ENCODE measurements around the gene KLKB1. TPM values are rescaled to one million over a fixed set of nuclear protein-coding genes. Genes with fewer than 3 reads are reported as not detected.

The KLKB1 gene
- total RNA-seq, 1 donor, result not detected

DNA sequence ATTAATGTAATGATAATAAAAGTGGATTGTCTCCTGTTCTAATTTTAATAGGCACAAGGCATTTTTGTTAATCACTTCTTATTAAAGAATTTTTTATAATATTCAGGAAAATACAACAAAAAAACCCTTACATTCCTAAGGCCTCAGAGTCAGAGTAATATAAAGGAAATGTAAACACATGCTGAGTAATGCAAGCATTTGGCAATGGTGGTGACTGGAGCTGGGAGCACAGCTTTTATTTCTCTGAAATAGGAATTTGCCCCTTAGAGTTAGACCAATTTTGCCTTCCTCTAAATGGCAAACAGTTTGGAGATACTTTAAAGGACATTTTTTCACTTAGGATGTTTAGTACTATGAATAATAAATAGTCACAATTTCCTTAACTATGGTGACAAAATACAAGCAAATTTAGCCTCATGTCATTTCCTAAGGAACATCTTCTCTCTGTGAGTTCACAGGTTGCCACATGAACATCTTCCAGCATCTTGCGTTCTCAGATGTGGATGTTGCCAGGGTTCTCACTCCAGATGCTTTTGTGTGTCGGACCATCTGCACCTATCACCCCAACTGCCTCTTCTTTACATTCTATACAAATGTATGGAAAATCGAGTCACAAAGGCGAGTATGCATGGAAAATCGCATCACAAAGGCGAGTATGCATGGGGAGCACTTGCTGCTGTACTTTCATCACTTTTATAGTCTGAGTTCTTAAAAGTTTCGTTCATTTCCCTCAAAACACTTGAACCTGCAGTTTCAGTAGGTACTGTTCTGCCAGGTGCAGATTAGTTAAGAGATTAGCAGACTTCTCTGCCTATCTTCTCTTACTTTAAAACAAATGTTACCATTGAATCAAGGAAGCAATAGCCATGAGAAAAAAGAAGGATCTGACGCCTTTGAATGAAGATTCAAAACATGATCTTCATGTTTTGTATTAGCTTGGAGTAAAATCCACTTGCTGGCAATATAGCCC is 22.8 kb downstream of the KLKB1 start:
- H3K4me3 ChIP-seq (ENCODE audit: low read depth, low read length), result no peak overlapping the region
- DNase-seq (ENCODE audit: low read depth), result peak; percentile 23
- TF ChIP-seq, protein P1, sequence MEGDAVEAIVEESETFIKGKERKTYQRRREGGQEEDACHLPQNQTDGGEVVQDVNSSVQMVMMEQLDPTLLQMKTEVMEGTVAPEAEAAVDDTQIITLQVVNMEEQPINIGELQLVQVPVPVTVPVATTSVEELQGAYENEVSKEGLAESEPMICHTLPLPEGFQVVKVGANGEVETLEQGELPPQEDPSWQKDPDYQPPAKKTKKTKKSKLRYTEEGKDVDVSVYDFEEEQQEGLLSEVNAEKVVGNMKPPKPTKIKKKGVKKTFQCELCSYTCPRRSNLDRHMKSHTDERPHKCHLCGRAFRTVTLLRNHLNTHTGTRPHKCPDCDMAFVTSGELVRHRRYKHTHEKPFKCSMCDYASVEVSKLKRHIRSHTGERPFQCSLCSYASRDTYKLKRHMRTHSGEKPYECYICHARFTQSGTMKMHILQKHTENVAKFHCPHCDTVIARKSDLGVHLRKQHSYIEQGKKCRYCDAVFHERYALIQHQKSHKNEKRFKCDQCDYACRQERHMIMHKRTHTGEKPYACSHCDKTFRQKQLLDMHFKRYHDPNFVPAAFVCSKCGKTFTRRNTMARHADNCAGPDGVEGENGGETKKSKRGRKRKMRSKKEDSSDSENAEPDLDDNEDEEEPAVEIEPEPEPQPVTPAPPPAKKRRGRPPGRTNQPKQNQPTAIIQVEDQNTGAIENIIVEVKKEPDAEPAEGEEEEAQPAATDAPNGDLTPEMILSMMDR (IDR thresholded peaks at IDR 0.05; ENCODE audit: insufficient read depth, low read depth, low read length), result no peak

DNA sequence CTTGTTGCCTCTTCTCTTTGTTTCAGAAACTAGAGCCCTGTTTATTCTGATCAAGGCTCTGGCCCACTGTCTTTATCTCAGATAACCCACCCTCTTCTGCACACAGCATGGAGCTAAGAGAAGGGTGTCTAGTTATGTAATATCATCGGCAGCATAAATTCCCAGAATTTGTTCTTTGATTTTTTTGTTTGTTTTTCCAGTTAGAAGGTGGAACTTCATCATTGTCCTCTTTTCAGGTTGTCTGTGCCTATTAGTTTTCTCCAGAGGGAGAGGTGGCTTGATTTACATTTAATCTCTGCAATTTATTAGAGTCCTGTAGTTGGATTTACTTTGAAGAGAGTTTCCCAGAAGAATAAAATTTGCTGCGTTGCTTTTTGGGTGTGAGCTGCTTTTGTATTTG is 23.5 kb downstream of the KLKB1 start:
- TF ChIP-seq, protein P1 (IDR thresholded peaks at IDR 0.05; ENCODE audit: insufficient read depth, low read depth, low read length), result no peak
- H3K4me3 ChIP-seq (ENCODE audit: low read depth, low read length), result no peak overlapping the region

DNA sequence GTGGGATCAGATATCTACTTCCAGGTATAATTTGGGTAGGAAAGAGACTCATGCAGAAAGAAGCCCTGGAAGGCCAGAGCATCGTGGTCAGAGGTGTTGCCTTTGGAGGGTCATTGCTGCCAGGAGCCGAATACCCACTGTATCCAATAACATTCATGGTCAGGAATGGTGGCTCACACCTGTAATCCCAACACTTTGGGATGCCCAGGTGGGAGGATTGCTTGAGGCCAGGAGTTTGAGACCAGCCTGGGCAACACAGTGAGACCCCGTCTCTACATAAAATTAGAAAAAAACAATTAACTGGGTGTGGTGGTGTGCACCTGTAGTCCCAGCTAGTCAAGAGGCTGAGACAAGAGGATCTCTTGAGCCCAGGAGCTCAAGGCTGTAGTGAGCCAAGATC is 27.8 kb downstream of the KLKB1 start:
- no peak for DNase-seq (ENCODE audit: low read depth)
- H3K4me3 ChIP-seq (ENCODE audit: low read depth, low read length), result no peak overlapping the region
- TF ChIP-seq, protein P1 (IDR thresholded peaks at IDR 0.05; ENCODE audit: insufficient read depth, low read depth, low read length), result no peak

More for the DNA sequence above, 23.5 kb downstream of the KLKB1 start:
- DNase-seq (ENCODE audit: low read depth), result no peak

DNA sequence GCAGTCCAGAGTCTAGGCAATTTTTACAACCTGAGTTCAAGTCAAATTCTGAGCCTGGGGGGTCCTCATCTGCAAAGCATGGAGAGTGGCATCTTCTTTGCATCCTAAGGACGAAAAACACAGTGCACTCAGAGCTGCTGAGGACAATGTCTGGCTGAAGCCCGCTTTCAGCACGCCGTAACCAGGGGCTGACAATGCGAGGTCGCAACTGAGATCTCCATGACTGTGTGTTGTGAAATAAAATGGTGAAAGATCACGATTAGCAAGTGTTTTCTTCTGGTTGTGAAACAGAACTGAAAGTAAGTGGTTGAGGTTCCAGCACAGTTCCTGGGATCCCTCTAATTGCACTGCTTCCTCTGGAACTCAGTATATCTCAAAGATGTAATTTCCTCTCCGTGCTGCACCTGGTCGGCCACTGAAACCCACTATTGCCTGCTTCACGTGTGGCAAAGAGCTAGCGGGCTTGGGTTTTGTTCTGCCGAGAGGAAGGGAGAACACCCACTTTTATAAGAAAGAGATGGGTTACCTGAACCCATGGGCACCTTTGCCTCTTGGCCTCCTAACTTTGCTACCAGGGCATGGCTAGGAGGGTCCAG is 31.0 kb downstream of the KLKB1 start:
- TF ChIP-seq, protein P1 (IDR thresholded peaks at IDR 0.05; ENCODE audit: insufficient read depth, low read depth, low read length), result no peak
- no peak for DNase-seq (ENCODE audit: low read depth)

DNA sequence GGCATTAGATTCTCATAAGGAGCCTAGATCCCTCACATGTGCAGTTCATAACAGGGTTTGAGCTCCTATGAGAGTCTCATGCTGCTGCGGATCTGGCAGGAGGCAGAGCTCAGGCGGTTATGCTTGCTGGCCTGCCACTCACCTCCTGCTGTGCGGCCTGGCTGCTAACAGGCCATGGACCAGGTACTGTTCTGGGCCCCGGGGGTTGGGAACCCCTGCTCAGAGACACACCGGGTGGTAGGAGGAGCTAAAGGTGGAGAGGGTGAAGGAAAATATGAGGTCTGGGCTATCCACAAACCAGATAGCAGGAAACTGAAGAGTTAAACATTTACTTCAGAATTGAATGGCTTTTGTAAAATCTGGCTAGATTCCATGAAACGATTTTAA is 32.8 kb downstream of the KLKB1 start:
- TF ChIP-seq, protein P1 (IDR thresholded peaks at IDR 0.05; ENCODE audit: insufficient read depth, low read depth, low read length), result no peak
- no peak for DNase-seq (ENCODE audit: low read depth)
- no peak overlapping the region for H3K4me3 ChIP-seq (ENCODE audit: low read depth, low read length)

More for the DNA sequence above, 31.0 kb downstream of the KLKB1 start:
- no peak overlapping the region for H3K4me3 ChIP-seq (ENCODE audit: low read depth, low read length)

DNA sequence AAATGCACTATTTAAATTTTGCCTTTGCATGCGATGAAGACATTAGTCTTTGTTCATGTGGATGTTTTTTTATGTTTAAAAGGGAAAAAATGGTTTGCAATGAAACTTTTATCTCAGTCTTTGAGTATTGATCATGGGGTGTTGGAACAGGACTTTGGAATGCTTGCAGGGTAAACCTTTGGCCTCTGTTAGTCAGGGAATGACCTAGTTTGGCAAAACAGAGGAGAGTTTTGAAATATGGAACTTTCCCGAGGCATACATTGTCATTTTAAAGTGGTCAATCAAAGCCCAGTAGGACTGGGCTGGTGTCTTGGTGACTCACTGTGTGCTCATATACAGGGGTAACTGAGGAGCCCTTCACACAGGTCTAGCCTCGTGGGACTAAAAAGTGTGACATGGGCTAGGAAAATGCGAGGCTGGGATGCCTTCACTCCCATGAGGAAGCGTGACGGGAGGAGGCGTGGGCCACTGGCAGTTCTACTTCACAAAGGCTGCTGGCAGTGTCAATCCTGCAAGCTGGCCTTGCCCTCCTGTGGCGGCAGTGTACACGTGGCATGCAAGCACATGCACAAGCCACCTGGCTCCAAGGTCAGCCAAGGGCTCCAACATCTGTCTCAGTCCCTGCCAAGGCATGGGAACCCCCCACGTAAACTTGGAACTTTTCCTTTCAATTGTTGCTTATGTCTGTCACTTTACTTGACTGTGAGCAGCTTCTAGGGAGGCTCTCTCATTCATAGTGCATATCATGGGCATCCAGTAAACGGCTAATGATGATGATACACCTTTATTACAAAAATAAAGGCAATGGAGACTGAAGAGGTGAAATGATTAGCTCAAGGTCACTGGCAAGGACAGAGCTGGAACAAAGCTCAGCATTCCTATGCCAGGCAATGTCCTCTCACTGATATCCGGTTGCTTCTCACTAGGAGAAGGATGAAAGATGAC is 33.5 kb downstream of the KLKB1 start:
- TF ChIP-seq, protein P1 (IDR thresholded peaks at IDR 0.05; ENCODE audit: insufficient read depth, low read depth, low read length), result no peak
- DNase-seq (ENCODE audit: low read depth), result no peak
- no peak overlapping the region for H3K4me3 ChIP-seq (ENCODE audit: low read depth, low read length)

Data from fibroblast of villous mesenchyme (primary cell).